ENCODE data around the gene PI4K2A. TPM values are rescaled to one million over a fixed set of nuclear protein-coding genes. Genes with fewer than 3 reads are reported as not detected.

The PI4K2A gene
- polyA plus RNA-seq, 1 donor from 2014 or later, result 14.4 TPM

- Histone ChIP-seq H3K79me2 (replicated peaks; ENCODE audit: insufficient read depth, low read length) (no peaks in the 10 kb centered on the region), H3K9ac (ENCODE audit: low read length) (no peak overlapping the region), H3K4me3 (ENCODE audit: low read length) (no peak overlapping the region), H3K9me2 (ENCODE audit: insufficient read depth, low read length) (no peaks in the 10 kb centered on the region), H3K36me3 (ENCODE audit: insufficient read depth, low read length) (no peaks in the 10 kb centered on the region), H3K4me2 (ENCODE audit: low read length) (no peak overlapping the region), H3K9me3 (ENCODE audit: low read length) (no peaks in the 10 kb centered on the region), H4K20me1 (ENCODE audit: insufficient read depth) (no peaks in the 10 kb centered on the region), H3K27ac (ENCODE audit: low read length) (no peak overlapping the region), H3K27me3 (ENCODE audit: insufficient read depth, low read depth, low read length) (peaks cover 12% of the 10 kb centered on the region), H3F3A (ENCODE audit: insufficient read depth, low read length, poor library complexity, severe bottlenecking) (no peaks in the 10 kb centered on the region), H2AFZ (ENCODE audit: low read depth, low read length) (no peak overlapping the region)
- TF ChIP-seq REST (IDR thresholded peaks at IDR 0.05; ENCODE audit: borderline replicate concordance) (no peak), SMC3 (conservative IDR thresholded peaks at IDR 0.05; ENCODE audit: poor library complexity) (no peak), POLR2AphosphoS5 (IDR thresholded peaks at IDR 0.05) (no peak), MXI1 (conservative IDR thresholded peaks at IDR 0.05; ENCODE audit: poor library complexity, severe bottlenecking) (no peak), TAF1 (IDR thresholded peaks at IDR 0.05; ENCODE audit: low read depth) (no peak), RAD21 (conservative IDR thresholded peaks at IDR 0.05) (no peak), EP300 (conservative IDR thresholded peaks at IDR 0.05; ENCODE audit: poor library complexity, severe bottlenecking) (no peak), EZH2 (IDR thresholded peaks at IDR 0.05; ENCODE audit: borderline replicate concordance, insufficient read depth, low read length, poor library complexity, severe bottlenecking) (no peak)
- TF ChIP-seq, protein P1, sequence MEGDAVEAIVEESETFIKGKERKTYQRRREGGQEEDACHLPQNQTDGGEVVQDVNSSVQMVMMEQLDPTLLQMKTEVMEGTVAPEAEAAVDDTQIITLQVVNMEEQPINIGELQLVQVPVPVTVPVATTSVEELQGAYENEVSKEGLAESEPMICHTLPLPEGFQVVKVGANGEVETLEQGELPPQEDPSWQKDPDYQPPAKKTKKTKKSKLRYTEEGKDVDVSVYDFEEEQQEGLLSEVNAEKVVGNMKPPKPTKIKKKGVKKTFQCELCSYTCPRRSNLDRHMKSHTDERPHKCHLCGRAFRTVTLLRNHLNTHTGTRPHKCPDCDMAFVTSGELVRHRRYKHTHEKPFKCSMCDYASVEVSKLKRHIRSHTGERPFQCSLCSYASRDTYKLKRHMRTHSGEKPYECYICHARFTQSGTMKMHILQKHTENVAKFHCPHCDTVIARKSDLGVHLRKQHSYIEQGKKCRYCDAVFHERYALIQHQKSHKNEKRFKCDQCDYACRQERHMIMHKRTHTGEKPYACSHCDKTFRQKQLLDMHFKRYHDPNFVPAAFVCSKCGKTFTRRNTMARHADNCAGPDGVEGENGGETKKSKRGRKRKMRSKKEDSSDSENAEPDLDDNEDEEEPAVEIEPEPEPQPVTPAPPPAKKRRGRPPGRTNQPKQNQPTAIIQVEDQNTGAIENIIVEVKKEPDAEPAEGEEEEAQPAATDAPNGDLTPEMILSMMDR (IDR thresholded peaks at IDR 0.05; ENCODE audit: poor library complexity, severe bottlenecking), result no peak
Observed at GRCh38 chr10:97718659-97719142, 78.2 kb downstream of the PI4K2A start.

DNA sequence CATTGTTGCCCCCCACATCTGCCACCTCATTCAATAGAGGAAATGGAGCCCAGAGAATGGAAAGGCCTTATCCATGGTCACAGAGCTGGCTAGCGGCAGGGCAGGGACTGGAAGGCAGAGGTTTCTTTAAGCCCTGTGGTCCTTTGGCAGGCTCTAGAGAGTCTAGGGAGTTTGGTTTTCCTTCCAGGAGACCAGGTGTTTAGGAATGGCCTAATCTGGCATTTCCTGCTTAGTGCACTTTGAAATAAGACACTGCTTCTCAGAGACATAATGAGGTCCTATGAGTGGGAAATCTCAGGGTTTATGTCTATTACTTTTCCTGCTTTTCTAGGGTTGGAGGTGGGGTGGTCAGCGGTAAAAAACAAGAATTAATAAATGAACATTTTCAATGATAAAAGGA, 79.1 kb downstream of the PI4K2A start:
- Histone ChIP-seq H3K9me2 (ENCODE audit: insufficient read depth, low read length) (no peaks in the 10 kb centered on the region), H3F3A (ENCODE audit: insufficient read depth, low read length, poor library complexity, severe bottlenecking) (no peaks in the 10 kb centered on the region), H3K79me2 (replicated peaks; ENCODE audit: insufficient read depth, low read length) (no peaks in the 10 kb centered on the region), H3K9ac (ENCODE audit: low read length) (no peak overlapping the region), H3K36me3 (ENCODE audit: insufficient read depth, low read length) (no peaks in the 10 kb centered on the region), H3K4me2 (ENCODE audit: low read length) (no peak overlapping the region), H2AFZ (ENCODE audit: low read depth, low read length) (no peak overlapping the region), H3K4me3 (ENCODE audit: low read length) (no peak overlapping the region), H3K27me3 (ENCODE audit: insufficient read depth, low read depth, low read length) (peaks cover 7% of the 10 kb centered on the region), H4K20me1 (ENCODE audit: insufficient read depth) (no peaks in the 10 kb centered on the region), H3K27ac (ENCODE audit: low read length) (no peak overlapping the region), H3K9me3 (ENCODE audit: low read length) (no peaks in the 10 kb centered on the region)
- TF ChIP-seq TAF1 (IDR thresholded peaks at IDR 0.05; ENCODE audit: low read depth) (no peak), REST (IDR thresholded peaks at IDR 0.05; ENCODE audit: borderline replicate concordance) (no peak), EZH2 (IDR thresholded peaks at IDR 0.05; ENCODE audit: borderline replicate concordance, insufficient read depth, low read length, poor library complexity, severe bottlenecking) (no peak), RAD21 (conservative IDR thresholded peaks at IDR 0.05) (no peak), POLR2AphosphoS5 (IDR thresholded peaks at IDR 0.05) (no peak), EP300 (conservative IDR thresholded peaks at IDR 0.05; ENCODE audit: poor library complexity, severe bottlenecking) (no peak), SMC3 (conservative IDR thresholded peaks at IDR 0.05; ENCODE audit: poor library complexity) (no peak), MXI1 (conservative IDR thresholded peaks at IDR 0.05; ENCODE audit: poor library complexity, severe bottlenecking) (no peak)
- TF ChIP-seq, protein P1 (IDR thresholded peaks at IDR 0.05; ENCODE audit: poor library complexity, severe bottlenecking), result no peak

Measured in neural cell (in vitro differentiated cells).